Measurements from ENCODE around the gene DUSP5. TPM values are rescaled to one million over a fixed set of nuclear protein-coding genes. Genes with fewer than 3 reads are reported as not detected.
A peak's percentile ranks its signal among the peaks of the same experiment; 100 is the strongest.

Gene DUSP5
- total RNA-seq, 1 donor from 2014 or later: 32.4 TPM

DNA sequence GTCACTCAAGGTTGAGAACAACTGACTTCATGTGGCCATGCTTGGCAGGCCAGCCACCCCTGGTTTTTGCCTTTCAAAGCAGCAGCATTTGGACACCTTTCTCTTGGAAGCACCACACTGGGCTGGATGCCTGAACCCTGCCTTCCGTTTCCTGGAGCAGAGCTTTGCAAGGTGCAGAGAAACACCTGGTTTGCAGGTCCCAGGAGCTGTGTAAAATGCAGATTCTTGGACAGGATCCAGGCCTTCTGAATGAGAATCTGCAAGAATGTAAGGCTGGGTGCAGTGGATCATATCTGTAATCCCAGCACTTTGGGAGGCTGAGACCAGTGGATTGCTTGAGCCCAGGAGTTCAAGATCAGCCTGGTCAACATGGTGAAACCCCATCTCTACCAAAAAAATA is 18.0 kb upstream of the DUSP5 start:
- no peak for DNase-seq (ENCODE audit: low spot score)

DNA sequence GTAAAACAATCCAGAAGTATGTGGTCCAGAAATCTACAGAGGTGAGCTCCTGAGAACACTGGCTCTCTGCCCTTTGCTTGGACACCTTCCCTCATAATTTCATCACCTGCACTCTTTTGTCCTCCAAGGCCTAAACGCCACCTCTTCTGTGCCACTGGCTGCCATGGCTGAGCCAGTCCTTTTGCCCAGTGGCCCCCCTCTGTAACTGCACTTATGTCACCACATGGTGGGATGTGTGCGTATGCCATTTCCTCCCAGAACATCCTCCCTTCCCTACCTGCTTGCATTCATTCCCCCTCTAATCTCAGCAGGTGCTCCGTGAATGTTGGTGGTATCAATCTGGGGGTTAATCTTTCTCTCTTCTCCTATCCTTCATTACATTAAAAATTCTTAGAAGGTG is 17.3 kb upstream of the DUSP5 start:
- DNase-seq (ENCODE audit: low spot score): no peak

DNA sequence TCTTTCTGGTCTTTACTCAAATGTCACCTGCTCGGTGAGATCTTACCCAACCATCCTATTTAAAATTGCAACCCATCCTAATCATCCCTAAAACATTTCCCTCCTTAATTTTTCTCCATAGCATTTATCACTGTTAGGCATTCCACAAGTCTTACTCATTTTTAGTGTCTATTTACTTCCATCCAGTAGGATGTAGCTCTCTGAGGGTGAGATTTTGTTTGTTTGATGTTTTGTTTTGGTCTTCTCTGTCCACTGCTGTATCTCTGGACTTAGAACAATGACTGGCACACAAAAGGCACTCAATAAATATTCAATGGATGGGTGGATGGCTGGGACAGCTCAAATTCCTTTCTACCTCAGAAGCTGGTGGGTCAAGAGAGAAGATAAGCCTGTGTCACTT is 15.8 kb upstream of the DUSP5 start:
- no peak for DNase-seq (ENCODE audit: low spot score)

DNA sequence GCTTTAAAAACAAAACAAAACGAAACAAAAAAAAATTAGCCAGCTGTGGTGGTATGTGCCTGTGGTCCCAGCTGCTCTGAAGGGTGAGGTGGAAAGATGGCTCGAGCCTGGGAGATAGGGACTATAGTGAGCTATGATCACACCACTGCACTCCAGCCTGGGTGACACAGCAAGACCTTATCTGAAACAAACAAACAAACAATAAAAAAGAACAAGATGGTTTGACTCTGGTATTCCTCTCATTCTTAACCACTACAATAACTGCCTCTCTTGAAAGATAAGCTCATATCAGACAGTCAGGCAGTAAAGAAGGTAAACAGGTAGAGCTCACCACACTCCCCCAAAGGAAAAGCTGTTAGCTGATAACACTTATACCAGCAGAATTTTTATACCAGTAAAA is 14.1 kb upstream of the DUSP5 start:
- no peak for DNase-seq (ENCODE audit: low spot score)

DNA sequence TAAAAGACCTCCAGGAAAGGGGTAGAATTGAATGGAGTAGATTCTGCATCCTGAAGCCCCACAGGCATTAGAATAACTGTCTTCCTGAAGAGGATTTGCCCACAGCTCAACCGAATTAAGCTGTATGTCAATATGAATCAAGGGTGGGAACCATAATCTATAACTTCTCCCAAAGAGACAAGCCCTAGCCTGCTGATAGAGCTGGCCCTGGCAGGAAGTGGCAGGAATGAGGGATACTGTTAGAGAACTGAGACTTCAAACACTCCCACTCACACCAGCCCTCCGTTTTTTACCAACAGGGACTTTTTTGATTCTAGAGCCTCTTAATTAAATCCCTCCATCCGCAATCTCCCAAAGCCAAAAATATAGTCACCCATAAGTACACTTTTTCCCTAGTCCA is 12.2 kb upstream of the DUSP5 start:
- no peak for DNase-seq (ENCODE audit: low spot score)

DNA sequence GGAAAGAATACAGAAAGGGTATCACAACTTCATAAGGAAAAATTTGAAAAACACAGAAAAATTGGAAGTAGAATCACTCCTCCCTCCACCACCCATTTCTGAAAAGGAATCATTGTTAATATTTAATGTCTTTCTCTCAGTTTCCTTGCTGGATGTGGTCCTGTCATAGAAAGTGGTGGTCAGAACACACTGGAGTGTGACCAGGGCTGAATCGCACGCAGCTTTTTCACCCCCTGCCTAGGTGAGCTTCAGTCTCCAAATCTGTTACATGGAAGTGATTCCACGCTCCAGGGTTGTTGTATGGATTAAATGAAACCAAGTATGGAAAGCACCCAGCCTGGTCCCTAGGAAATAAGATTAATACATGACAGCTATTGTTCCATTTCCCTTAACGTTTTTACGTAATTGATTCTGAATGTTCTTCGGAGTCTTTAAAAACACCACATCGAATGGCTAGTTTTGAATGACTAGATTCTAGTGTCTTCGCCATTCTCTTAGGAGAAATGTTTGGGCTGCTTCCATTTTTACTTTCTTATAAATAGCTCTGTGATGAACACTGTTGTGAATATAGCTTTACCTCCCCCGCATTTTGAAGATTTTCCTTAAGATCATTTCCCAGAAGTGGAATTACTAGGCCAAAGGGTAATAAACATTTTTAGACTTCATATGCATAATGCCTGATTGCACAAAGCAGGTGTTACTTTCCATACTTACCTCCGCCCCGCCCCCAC is 10.9 kb upstream of the DUSP5 start:
- DNase-seq (ENCODE audit: low spot score): no peak

DNA sequence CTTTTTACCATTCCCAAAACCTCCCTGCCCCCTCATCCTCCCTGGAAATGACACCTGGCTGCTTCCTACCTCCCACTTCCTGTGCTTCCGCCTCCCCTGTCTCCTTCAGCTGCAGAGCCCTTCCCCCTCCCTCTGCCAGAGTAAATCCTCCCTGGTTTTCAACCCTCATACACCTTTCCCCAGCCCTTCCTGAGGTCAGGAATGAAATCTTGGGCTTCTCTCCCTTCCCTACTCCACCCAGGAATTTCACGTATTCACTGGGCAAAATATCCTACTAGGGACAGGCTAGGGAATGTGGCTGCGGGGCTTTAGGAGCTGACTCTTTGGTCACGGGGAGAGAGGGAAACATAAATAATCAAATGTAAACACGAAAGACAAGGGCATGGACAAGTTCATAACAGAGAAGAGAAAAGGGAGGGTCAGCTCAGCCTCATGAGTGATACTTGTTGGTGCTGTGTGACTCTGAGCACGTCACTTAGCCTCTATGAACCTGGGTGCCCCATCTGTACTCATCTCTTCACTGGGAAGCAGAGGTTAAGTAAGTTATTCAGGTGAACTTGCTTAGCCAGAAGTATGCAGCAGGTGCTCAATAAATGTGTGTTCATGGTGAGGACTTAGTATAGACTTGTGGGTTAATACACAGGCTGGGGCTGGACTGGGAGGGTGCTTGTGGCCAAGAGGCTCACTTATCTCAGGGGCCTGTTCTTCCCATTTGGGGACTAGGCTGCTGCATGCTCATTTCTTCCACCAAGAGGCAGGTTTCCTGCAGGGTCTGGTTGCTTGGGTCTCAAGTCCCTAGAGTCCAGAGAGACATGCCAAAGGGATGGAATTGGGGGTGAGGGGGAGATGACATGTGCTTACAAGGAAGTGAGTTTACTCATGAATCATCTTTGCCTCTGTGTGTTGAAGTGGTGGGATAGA is 10.0 kb upstream of the DUSP5 start:
- DNase-seq (ENCODE audit: low spot score): no peak

DNA sequence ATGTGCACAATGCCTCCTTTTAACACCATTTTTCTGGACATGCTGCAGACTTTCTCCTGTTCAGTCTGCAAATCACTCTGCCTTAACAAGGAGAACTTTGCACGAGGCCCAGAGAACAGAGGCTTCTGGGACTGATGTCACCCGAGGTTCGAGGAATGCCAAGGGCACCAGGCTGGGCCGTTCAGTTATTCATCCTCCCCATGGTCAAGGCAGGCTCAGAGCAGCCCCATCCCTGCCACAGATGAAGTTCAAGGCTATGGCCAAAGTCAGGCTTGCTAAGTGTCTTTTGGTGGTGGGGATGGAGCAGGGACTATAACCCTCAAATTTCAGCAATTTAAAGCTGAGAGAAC is 9.4 kb upstream of the DUSP5 start:
- DNase-seq (ENCODE audit: low spot score): no peak

DNA sequence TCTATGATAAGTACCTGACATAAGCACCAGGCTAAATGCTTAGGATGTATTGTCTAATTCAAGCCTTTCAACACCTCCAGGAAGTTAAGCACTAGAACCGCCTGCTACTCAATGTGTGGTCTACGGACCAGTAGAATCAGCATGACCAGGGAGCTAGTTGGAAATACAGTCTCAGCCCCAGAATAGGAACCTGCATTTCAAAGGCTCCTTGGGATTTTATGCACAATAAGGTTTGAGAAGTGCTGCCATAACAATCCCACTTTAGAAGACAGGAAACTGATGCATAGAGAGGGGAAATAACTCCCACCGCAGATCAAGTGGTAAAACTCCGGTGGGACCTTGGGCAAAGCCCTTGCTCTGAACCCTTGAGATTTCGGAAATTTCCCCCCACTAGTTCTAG is 8.8 kb upstream of the DUSP5 start:
- DNase-seq (ENCODE audit: low spot score): no peak

DNA sequence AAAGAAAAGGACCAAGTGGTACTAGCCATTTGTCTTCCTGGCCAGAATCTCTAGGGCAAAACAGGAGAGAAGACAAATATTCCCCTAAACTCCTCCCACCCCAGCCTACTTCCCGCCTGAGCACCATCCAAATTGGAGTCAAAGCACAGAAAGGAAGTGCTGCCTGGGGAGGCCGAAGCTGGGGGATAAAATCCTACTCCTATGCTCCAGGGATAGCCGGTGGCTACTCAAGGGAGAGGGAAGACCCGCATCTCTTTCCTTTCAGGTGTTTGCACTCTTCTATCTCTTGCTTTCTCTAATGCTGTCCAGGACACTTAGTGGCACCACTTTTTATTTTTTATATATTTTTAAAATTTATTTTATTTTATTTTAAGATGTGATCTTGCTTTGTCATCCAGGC is 7.1 kb upstream of the DUSP5 start:
- DNase-seq (ENCODE audit: low spot score): no peak

DNA sequence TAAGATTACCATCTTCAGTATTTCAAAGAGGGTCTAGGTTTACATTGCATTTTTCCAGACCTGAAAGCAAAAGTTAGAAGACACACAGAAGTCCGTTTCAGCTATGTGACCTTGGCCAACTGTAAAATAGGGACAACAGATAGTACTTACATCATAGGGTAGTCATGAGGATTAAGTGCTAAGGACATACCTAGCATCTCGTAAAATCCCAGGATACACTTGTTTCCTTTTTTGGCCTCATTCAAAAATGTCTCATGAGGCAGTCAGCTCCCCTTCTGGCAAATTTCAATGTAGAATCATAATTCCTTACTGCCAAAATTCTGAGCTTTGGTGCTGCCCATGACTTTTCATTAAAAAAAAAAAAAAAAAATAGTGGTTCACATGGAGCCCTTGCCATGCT is 6.4 kb upstream of the DUSP5 start:
- DNase-seq (ENCODE audit: low spot score): no peak

DNA sequence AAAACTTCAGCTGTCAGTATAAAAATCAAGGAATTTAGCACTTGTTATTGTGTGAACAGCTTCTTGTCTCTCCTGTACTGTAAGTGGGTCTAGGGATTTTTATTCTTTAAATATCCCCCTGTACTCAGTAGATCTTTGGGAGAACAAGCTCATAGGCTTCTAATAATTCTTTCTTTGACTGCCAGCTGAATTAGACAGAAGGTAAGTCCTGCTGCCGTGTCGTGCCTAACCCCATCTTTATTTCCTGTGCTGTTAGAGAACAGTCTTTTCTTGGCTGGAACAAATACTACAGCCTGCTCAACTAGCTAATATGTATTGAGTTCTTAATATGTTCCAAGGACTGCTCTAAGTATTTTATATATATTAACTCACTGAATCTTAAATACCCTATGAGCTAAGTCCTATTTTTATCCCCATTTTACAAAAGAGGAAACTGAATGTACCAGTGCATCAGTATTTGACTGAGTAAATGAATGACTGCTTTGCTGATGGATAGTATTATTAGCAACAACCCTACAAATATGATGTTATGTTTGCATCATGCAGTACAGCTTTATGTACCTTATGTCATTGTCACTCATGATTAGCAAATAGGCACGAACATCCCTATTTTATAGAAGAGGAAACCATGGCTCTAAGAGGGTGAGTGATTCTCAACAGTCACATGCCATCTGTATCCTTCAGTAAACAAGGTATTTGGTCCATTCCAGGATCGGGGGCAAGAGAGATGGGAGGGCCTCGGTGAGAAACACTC is 5.5 kb upstream of the DUSP5 start:
- DNase-seq (ENCODE audit: low spot score): no peak

DNA sequence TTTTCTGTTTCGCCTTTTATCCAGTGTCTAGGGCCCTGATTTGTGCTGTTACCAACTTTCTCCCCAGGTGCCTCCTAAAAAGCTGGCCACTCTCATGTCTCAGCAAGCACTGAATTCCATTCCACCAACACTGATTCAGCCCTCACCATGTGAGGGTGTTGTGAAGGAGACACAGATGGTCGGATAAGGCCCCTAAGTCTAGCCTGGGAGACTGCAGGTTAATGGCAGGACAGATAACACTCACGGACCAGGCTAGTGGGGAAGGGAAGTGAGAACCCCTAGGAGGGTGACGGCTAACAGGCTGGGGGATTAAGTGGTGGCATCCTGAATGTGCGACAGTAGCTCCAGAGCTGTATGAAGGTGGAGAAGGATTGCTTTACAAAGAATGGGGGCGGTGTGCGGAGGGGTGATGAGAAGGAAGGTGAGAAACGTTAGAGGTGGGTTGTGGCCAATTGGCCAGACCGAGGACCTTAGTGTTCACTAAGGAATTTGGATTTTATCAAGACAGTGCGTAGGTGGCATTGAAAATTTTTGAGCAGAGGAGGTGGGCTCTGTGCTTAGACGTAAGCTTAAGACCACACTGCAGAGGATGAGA is 3.8 kb upstream of the DUSP5 start:
- DNase-seq (ENCODE audit: low spot score): no peak

DNA sequence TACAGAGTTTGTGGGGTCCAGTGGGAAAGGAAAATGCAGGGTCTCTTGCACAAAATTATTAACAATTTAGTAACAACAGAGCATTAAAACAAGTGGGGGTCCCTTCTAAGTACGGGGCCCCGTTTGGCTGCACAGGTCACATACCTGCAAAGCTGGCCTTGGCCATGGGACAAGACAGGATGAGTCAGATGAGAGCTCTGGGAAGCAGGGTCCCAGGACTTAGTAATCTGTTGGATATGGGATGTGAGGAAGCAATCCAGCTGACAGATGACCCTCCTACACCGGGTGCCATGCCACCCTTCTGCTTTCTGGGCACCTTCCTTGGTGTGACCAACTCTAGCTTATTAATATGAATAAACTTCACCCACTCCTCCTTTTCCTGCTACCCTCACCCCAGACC is 3.2 kb upstream of the DUSP5 start:
- no peak for DNase-seq (ENCODE audit: low spot score)

DNA sequence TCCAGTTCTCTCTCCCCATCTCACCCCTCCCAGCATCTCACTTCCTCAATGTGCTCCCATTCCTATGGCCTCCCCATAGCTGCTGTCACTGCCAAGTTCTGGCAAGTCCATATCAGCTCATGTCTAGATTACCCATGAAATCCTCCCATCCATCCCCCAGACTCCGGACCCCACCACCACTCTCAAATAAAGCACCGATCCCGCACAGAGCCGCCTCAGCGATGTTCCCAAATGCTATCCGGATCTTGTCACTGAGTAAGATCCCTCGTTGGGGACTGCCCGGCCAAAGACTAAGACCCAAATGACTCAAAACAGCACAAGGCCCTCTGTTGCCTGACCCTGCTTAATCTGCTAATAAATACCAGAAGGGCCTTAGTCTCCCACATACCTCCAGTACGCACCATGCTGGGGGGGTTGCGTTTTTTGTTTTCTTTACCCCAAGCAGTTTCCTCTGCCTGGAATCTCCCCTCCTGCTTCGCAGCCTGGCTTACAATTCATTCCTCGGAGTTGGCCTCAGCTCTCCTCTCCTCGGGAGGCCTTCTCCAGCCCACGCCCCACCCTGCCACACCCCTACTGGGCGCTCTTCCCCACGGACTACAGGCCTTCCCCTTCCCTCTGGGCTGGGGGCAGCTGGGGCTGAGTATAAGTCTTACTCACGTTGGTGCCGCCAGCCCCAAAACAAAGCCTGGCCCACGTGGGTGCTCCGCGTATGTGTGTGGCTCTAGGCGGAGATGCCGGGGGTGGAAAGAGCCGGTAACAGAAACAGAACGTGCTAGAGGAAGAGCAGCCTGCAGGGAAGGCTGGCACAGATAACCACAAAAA is 1.8 kb upstream of the DUSP5 start:
- no peak for DNase-seq (ENCODE audit: low spot score)

DNA sequence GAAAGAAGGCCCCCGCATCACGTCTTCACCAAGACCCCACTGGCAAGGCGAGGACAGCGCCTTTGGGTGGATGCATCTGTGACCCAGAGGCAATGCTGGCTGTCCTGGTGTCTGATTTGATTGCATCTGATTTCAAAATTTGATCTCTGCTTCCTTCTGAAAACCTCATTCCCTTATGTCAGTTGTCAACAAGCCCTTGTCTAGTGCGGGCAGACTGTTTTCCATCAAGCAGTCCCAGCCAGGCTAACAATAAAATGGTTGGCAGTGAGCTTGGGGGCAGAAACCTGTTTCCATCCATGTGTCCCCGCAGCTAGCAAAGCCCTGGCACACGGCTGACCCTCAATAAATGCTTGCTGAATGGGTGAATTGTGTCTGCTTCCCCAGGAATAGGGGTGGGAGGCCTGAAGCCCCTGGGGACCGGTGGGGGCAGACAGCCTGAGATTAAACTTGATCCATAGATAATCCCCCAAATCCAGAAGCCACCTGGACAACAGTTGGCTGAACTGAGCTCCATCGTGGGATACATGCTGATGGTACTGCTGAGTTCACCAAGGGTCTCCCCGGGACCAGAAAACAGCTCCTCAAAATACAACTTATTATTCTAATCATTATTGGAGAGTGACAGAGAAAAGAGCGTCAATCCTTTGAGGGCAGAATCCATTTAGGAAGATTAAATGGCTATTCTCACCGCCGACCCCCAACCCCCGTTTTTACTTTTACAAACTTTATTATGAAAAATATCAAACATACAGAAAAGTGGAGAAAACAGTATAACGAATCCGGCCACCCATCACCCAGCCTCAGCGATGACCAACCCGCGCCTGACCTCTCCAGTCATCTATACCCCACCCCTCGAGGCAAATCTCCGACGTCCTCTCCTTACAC is 912 bp upstream of the DUSP5 start:
- DNase-seq (ENCODE audit: low spot score): no peak

DNA sequence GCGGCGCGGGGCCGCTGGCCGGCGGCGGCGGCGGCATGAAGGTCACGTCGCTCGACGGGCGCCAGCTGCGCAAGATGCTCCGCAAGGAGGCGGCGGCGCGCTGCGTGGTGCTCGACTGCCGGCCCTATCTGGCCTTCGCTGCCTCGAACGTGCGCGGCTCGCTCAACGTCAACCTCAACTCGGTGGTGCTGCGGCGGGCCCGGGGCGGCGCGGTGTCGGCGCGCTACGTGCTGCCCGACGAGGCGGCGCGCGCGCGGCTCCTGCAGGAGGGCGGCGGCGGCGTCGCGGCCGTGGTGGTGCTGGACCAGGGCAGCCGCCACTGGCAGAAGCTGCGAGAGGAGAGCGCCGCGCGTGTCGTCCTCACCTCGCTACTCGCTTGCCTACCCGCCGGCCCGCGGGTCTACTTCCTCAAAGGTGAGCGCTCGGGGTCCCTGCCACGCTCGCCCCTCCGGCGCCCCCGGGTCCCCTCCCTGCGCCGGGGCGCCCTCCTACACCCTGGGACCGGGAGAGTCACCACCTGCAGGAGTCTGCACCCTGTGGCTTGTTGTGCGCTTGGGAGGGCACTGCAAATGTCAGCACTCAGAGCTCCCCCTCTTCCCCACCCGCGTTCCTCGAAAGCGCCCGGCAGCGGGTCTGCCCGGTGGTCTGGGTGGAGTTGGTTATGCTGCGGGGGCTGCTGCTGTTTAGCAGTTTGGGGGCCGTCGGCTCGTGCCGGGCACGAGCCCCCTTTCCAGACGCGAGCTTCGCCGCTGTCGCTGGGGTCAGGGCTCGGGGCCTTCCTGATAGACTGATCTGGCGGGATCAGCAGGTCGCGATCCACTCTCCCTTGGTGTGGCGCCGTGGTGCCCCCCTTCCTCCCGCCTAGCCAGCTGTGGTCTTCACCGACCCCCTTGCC is 627 bp downstream of the DUSP5 start:
- peak; percentile 92 for DNase-seq (ENCODE audit: low spot score)

DNA sequence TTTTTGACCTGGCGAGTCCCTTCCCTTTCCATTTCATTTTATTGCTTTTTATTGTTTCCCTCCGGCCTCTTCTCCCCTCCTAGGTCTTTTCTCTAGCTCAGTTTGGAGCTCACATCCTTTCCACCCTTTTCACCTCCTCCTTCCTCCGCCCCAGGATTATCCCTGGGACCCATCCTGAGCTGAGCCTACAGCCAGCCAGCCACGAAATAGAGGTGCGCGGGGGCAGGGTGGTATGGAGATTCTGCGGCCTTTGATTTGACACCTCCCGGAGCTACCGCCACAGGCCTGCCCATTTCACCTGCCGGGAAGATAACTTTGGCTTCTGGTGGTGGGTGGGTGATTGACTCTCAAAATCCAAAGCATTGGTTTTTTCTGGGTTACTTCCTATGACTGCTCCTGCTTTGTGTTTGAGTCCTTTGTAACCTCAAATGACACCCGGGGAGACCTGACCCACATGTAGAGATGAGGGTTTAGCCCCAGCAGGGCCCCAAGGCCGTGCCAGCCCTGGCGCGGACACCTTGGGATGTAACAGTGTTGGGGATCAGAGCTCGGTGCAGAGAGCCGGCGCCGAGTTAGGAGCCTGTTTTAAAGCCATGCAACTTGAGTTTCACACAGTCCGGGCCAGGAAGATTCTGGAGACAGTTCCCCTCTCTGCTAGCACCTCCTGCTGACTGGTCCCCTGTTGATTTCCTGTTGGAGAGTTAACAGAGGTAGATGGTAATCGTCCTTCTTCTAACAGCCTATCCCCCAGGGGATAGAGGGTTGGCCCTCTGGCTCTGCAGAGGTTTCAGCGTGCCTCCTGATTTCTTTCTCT is 1.5 kb downstream of the DUSP5 start:
- no peak for DNase-seq (ENCODE audit: low spot score)
